IMR-90 (cell line): ENCODE results near the gene GABBR2. TPM values are rescaled to one million over a fixed set of nuclear protein-coding genes. Genes with fewer than 3 reads are reported as not detected.
"Not testable (repeated sequence)": the region's sequence is repeated elsewhere in the genome, so short reads cannot be mapped to it uniquely, and the experiment has no call there.

Source experiments
- ATAC-seq: fragments of 200-7000 bp; cut with Tn5 transposase; 2 replicates; pipeline ENCODE4 v1.9.1; 2020; ENCODE audit warnings: low read depth, mild to moderate bottlenecking, moderate library complexity
- BruUV-seq: library from RNA; stranded (reverse); fragments of 400-500 nt; replicated peaks from 2 replicates; lab custom pipeline; 2021; lab: Mats Ljungman, UMichigan
- CTCF ChIA-PET: fragments of 300-600 bp; formaldehyde crosslinking; extraction: SDS; loops from one replicate; lab custom pipeline; 2021; ENCODE audit warnings: antibody characterized with exemption; lab: Yijun Ruan, JAX
- POLR2A ChIA-PET: fragments of 300-600 bp; sonication (Branson Sonifier 250); formaldehyde crosslinking; loops from one replicate; lab custom pipeline; 2022; ENCODE audit warnings: antibody characterized with exemption; ENCODE audit not compliant: unreplicated experiment; lab: Charles Lee
- DNase-seq: peaks from one replicate; pipeline ENCODE4 v3.0.0; 2013
- H2AFZ ChIP-seq: replicated peaks from 2 replicates; pipeline ENCODE3; 2013; ENCODE audit warnings: low read length, mild to moderate bottlenecking; ENCODE audit not compliant: poor library complexity
- H2AK5ac ChIP-seq: 2 replicates; pipeline ENCODE4 v1.6.1; 2013; ENCODE audit warnings: low read depth, low read length, inconsistent platforms
- H2AK9ac ChIP-seq: replicated peaks from 2 replicates; pipeline ENCODE3; 2013; ENCODE audit warnings: mild to moderate bottlenecking, low read depth, low read length, moderate library complexity; ENCODE audit not compliant: poor library complexity
- H2BK120ac ChIP-seq: 2 replicates; pipeline ENCODE4 v1.6.1; 2013; ENCODE audit warnings: low read depth, low read length, inconsistent platforms
- H2BK15ac ChIP-seq: 3 replicates; pipeline ENCODE4 v1.6.1; 2013; ENCODE audit warnings: low read depth, low read length, inconsistent platforms
- H2BK20ac ChIP-seq: 2 replicates; pipeline ENCODE4 v1.6.1; 2013; ENCODE audit warnings: low read depth, mild to moderate bottlenecking, inconsistent platforms, low read length, moderate library complexity
- H2BK5ac ChIP-seq: 2 replicates; pipeline ENCODE4 v1.6.1; 2013; ENCODE audit warnings: mild to moderate bottlenecking, low read depth, low read length, inconsistent platforms; ENCODE audit not compliant: poor library complexity, severe bottlenecking
- H3K14ac ChIP-seq: replicated peaks from 2 replicates; pipeline ENCODE4 v1.6.1; 2013; ENCODE audit warnings: low read depth, low read length, inconsistent platforms
- H3K18ac ChIP-seq: 2 replicates; pipeline ENCODE4 v1.6.1; 2013; ENCODE audit warnings: low read depth, low read length, control low read depth
- H3K23ac ChIP-seq: 2 replicates; pipeline ENCODE4 v1.6.1; 2013; ENCODE audit warnings: low read depth, low read length, inconsistent platforms
- H3K27ac ChIP-seq: 2 replicates; pipeline ENCODE4 v1.5.1; 2013; ENCODE audit warnings: mild to moderate bottlenecking, control low read depth, low read length; ENCODE audit not compliant: insufficient read depth
- H3K27me3 ChIP-seq: 2 replicates; pipeline ENCODE4 v1.6.1; 2013; ENCODE audit warnings: low read length; ENCODE audit not compliant: control insufficient read depth, insufficient read depth
- H3K36me3 ChIP-seq: 2 replicates; pipeline ENCODE4 v1.6.1; 2013; ENCODE audit warnings: low read length, mixed read lengths; ENCODE audit not compliant: control insufficient read depth, insufficient read depth
- H3K4ac ChIP-seq: 2 replicates; pipeline ENCODE4 v1.6.1; 2013; ENCODE audit warnings: low read depth, low read length, inconsistent platforms
- H3K4me1 ChIP-seq: 2 replicates; pipeline ENCODE4 v1.6.1; 2013; ENCODE audit warnings: low read length, mixed read lengths; ENCODE audit not compliant: control insufficient read depth, insufficient read depth
- H3K4me2 ChIP-seq: 2 replicates; pipeline ENCODE4 v1.6.1; 2013; ENCODE audit warnings: low read depth, mild to moderate bottlenecking, control low read depth, low read length, moderate library complexity
- H3K4me3 ChIP-seq: 2 replicates; pipeline ENCODE4 v1.5.1; 2013; ENCODE audit warnings: low read depth, mild to moderate bottlenecking, control low read depth, low read length, moderate library complexity; ENCODE audit not compliant: insufficient read depth
- H3K56ac ChIP-seq: 2 replicates; pipeline ENCODE4 v1.6.1; 2013; ENCODE audit warnings: low read length, inconsistent platforms; ENCODE audit not compliant: insufficient read depth; ENCODE audit errors: extremely low read depth
- H3K79me1 ChIP-seq, 2 experiments: 2 replicates each; pipeline ENCODE4 v1.6.1; 2013; ENCODE audit warnings: low read length in 2 of 2, inconsistent platforms in 1 of 2, low read depth in 1 of 2
- H3K9ac ChIP-seq: 2 replicates; pipeline ENCODE4 v1.6.1; 2013; ENCODE audit warnings: low read depth, low read length, control low read depth
- H3K9me1 ChIP-seq: 2 replicates; pipeline ENCODE4 v1.6.1; 2013; ENCODE audit warnings: low read length, inconsistent platforms; ENCODE audit not compliant: insufficient read depth
- H3K9me3 ChIP-seq: 2 replicates; pipeline ENCODE4 v1.6.1; 2013; ENCODE audit warnings: low read length; ENCODE audit not compliant: control insufficient read depth, insufficient read depth
- H4K20me1 ChIP-seq: 2 replicates; pipeline ENCODE4 v1.6.1; 2013; ENCODE audit warnings: low read length, inconsistent platforms; ENCODE audit not compliant: insufficient read depth
- H4K5ac ChIP-seq: 2 replicates; pipeline ENCODE4 v1.6.1; 2013; ENCODE audit warnings: mild to moderate bottlenecking, low read depth, low read length, control low read depth
- H4K8ac ChIP-seq, 2 experiments: 2 replicates each; pipeline ENCODE4 v1.6.1; 2013; ENCODE audit warnings: low read depth in 2 of 2, low read length in 2 of 2, control low read depth in 1 of 2, inconsistent platforms in 1 of 2
- H4K91ac ChIP-seq: 2 replicates; pipeline ENCODE4 v1.6.1; 2013; ENCODE audit warnings: low read depth, low read length, inconsistent platforms; ENCODE audit not compliant: insufficient read depth
- WGBS, 2 experiments: methylation state at CpG; one replicate each; pipeline versions ENCODE4 v1.1.5 to v1.1.7; 2013; ENCODE audit warnings: missing lambda C conversion rate in 2 of 2; ENCODE audit not compliant: insufficient read length in 1 of 2; ENCODE audit errors: extremely low coverage in 2 of 2; 5-methylcytosine and 5-hydroxymethylcytosine counted together
- dilution Hi-C: fragments of 300-500 bp; cut with HindIII; formaldehyde crosslinking; loops from one replicate; pipeline ENCODE4 v1.14.3; 2018; ENCODE audit warnings: low sequenced_read_pairs; ENCODE audit not compliant: unreplicated experiment
- in situ Hi-C: fragments of 300-500 bp; cut with MboI; formaldehyde crosslinking; loops from 3 replicates; pipeline ENCODE4 v1.14.3; 2019; ENCODE audit warnings: low sequenced_read_pairs, inconsistent platforms, mixed read lengths
- intact Hi-C: fragments of 100-400 bp; cut with micrococcal nuclease; formaldehyde crosslinking; loops from 2 replicates; pipeline ENCODE4 v1.10.0; 2022
- polyA plus RNA-seq, 3 experiments: library from polyadenylated mRNA; depleted of rRNA; stranded (reverse); fragments of >200 nt; gene quantifications; 2 replicates each; pipeline ENCODE4 v1.2.3, GENCODE V29; 2012; ENCODE audit warnings: low replicate concordance in 1 of 3
- total RNA-seq: library from RNA; depleted of rRNA; stranded (reverse); fragments of >200 nt; gene quantifications from 2 replicates; pipeline ENCODE4 v1.2.3, GENCODE V29; 2012

The GABBR2 gene
- total and polyA plus RNA-seq, 2 of the 4 experiments (the other 2 are of a cell fraction), result 14.2 to 20.3 TPM

GRCh38 chr9:98270284-98270683 is 438.5 kb downstream of the GABBR2 start:
- H4K91ac ChIP-seq, H3K18ac ChIP-seq, H3K36me3 ChIP-seq, POLR2A ChIA-PET, H3K4me2 ChIP-seq, H3K9me3 ChIP-seq, H4K5ac ChIP-seq, dilution Hi-C loops, H3K56ac ChIP-seq, BruUV-seq, H2AK9ac ChIP-seq, in situ Hi-C loops, intact Hi-C loops, H2AFZ ChIP-seq, H3K27me3 ChIP-seq, H4K20me1 ChIP-seq, H3K4me1 ChIP-seq, H3K9ac ChIP-seq, H3K79me1 ChIP-seq, H3K9me1 ChIP-seq, CTCF ChIA-PET, H3K4me3 ChIP-seq: not testable (repeated sequence)
- H2BK5ac ChIP-seq, result peak overlapping the region; percentile 82
- H2BK120ac ChIP-seq, result peak overlapping the region; percentile 84
- H3K4ac ChIP-seq, result peak overlapping the region; percentile 58; the same call in 1 of the 2 replicates
- peak overlapping the region; percentile 73 to 79; a peak in 3 of 4 replicates for H4K8ac ChIP-seq
- H2BK15ac ChIP-seq, result peak overlapping the region; percentile 87; the same call in 2 of the 3 replicates
- H2BK20ac ChIP-seq, result peak overlapping the region; percentile 61; the same call in 1 of the 2 replicates
- ATAC-seq, result peak; percentile 94
- H3K27ac ChIP-seq, result peak overlapping the region; percentile 69; the same call in 1 of the 2 replicates
- 20% methylated on average over 2 of the region's 11 CpGs; no CpG with 5 or more reads in 1 of the 2 experiments for WGBS, 2 experiments
- DNase-seq, result peak; percentile 52
- H3K23ac ChIP-seq, result 0 out of 2 replicates have a peak overlapping the region, but pooled peaks have one; percentile 31
- 0 out of 2 replicates have a peak overlapping the region, but pooled peaks have one; percentile 6 for H3K14ac ChIP-seq
- H2AK5ac ChIP-seq, result peak overlapping the region; percentile 64

- H3K9me1 ChIP-seq, CTCF ChIA-PET, H3K9ac ChIP-seq, H3K4me2 ChIP-seq, in situ Hi-C loops, H3K23ac ChIP-seq, dilution Hi-C loops, H3K79me1 ChIP-seq, H3K4me3 ChIP-seq, H2AK9ac ChIP-seq, DNase-seq, BruUV-seq, ATAC-seq, H2AFZ ChIP-seq, H3K36me3 ChIP-seq, POLR2A ChIA-PET, H3K9me3 ChIP-seq, H4K20me1 ChIP-seq, H3K27ac ChIP-seq, H3K27me3 ChIP-seq, H3K4me1 ChIP-seq, H3K56ac ChIP-seq: not testable (repeated sequence)
- H2BK5ac ChIP-seq, result peak overlapping the region; percentile 24
- peak overlapping the region; percentile 48; the same call in 2 of the 3 replicates for H2BK15ac ChIP-seq
- peak overlapping the region; percentile 66 for H2AK5ac ChIP-seq
- intact Hi-C loops, result loop anchor here (10.0 kb wide), 1 partner anchor 555 kb away; no protein-coding TSS in a partner anchor
- peak overlapping the region; percentile 89 for H3K18ac ChIP-seq
- H3K4ac ChIP-seq, result peak overlapping the region; percentile 61; the same call in 1 of the 2 replicates
- peak overlapping the region; percentile 81 for H2BK20ac ChIP-seq
- H4K91ac ChIP-seq, result peak overlapping the region; percentile 64
- peak overlapping the region; percentile 81; the same call in 1 of the 2 replicates for H4K5ac ChIP-seq
- 29% methylated on average over 5 of the region's 10 CpGs; no CpG with 5 or more reads in 1 of the 2 experiments for WGBS, 2 experiments
- peak overlapping the region; percentile 79 for H3K14ac ChIP-seq
- H4K8ac ChIP-seq, result peak overlapping the region; percentile 73 to 79
- peak overlapping the region; percentile 84 for H2BK120ac ChIP-seq
These were observed 439.1 kb downstream of the GABBR2 start for GRCh38 chr9:98269652-98270051.
